GM12875 (cell line): ENCODE results near the gene ISOC1.

Experiments used
- H3K4me3 ChIP-seq: one replicate; pipeline ENCODE4 v1.5.1; 2011; ENCODE audit warnings: low read depth, low read length, control low read depth
- CTCF ChIP-seq: IDR thresholded peaks from 2 replicates; pipeline ENCODE4 v1.5.1; 2011; ENCODE audit warnings: low read depth, mild to moderate bottlenecking, control low read depth, inconsistent platforms, low read length, moderate library complexity, borderline replicate concordance; ENCODE audit not compliant: insufficient read depth

The ISOC1 gene

GRCh38 chr5:129101794-129102193 lies 7.2 kb downstream of the ISOC1 start:
- TF ChIP-seq CTCF: no peak
- no peak overlapping the region for H3K4me3 ChIP-seq

DNA sequence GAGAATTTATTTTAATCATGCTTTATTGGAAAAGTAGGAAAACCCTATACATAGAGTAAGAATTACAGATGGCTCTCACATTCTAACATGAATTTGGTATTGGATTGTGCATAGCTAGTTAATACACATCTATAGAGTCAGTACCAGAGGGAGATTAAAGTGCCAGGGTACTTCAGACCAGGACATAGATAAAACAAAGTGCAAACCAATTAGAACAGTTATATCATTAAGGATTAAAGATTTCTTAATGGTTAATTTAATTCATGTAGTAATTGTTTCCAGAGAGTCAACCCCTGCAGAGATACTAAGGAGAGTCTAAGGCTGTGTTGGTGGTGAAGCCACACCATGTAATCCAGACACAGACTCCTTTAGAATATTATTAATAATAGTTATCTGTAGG lies 8.8 kb downstream of the ISOC1 start:
- TF ChIP-seq CTCF: no peak

DNA sequence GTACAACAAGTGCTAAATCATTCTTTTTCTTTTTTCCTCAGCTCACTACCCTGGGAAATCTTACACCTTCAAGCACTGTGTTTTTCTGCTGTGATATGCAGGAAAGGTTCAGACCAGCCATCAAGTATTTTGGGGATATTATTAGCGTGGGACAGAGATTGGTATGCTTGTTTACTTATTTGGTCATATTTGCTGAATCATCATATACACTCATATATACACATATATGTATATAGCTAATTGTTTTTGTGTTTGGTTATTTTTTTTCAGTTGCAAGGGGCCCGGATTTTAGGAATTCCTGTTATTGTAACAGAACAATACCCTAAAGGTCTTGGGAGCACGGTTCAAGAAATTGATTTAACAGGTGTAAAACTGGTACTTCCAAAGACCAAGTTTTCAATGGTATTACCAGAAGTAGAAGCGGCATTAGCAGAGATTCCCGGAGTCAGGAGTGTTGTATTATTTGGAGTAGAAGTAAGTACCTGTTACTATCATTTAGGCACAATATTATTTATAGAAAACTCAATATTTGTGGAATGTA lies 10.4 kb downstream of the ISOC1 start:
- H3K4me3 ChIP-seq: no peak overlapping the region
- no peak for TF ChIP-seq CTCF

More for the DNA sequence above, 8.8 kb downstream of the ISOC1 start:
- no peak overlapping the region for H3K4me3 ChIP-seq

- no peak overlapping the region for H3K4me3 ChIP-seq
- no peak for TF ChIP-seq CTCF
Observed at GRCh38 chr5:129107637-129108036, 13.1 kb downstream of the ISOC1 start.

GRCh38 chr5:129110742-129111141 lies 16.2 kb downstream of the ISOC1 start:
- TF ChIP-seq CTCF: no peak
- H3K4me3 ChIP-seq: no peak overlapping the region

DNA sequence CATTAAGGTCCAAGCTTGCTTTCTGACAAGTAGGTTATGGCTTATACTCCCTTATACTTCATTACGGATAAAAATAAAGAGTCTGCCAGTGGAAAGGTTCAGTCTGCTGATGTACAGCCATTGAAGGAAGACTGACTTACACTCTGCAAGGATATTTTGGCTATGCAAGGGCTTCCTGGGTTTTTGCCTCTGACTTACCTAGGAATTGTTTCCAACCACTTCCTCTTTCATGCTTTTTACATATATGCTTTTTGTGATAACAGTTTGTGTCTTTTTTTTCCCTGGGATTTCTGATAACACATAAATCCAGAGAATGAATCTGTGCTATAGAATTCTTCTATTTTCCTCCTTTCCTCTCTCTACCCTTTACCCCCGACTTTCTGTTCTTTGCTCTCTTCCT lies 16.8 kb downstream of the ISOC1 start:
- TF ChIP-seq CTCF: no peak

GRCh38 chr5:129112295-129112694 lies 17.7 kb downstream of the ISOC1 start:
- no peak overlapping the region for H3K4me3 ChIP-seq
- no peak for TF ChIP-seq CTCF

More for the DNA sequence above, 16.8 kb downstream of the ISOC1 start:
- H3K4me3 ChIP-seq: no peak overlapping the region
